ENCODE data around the gene ENO4. TPM values are rescaled to one million over a fixed set of nuclear protein-coding genes. Genes with fewer than 3 reads are reported as not detected.

ENO4 gene
- total RNA-seq, 1 experiment from 2014 or later: 0.22 TPM

GRCh38 chr10:116919164-116919563, 69.9 kb downstream of the ENO4 start (continued):
- TF ChIP-seq ZBTB33 (IDR thresholded peaks at IDR 0.05; ENCODE audit: extremely low read depth, insufficient replicate concordance, low read length) (no peak), EGR1 (IDR thresholded peaks at IDR 0.05; ENCODE audit: low read depth) (no peak), ATF3 (IDR thresholded peaks at IDR 0.05) (no peak), SRF (IDR thresholded peaks at IDR 0.05; ENCODE audit: low read depth) (no peak), SIN3A (IDR thresholded peaks at IDR 0.05; ENCODE audit: low read depth) (no peak), CBX3 (IDR thresholded peaks at IDR 0.05; ENCODE audit: low read depth) (no peak), FOSL1 (IDR thresholded peaks at IDR 0.05; ENCODE audit: low read depth) (no peak)

- ChIA-PET POLR2A (no interaction called here), CTCF (no interaction called here), RAD21 (ENCODE audit: low non-redundant PET in 1 of 2, low total read pairs in 2 of 2, uncharacterized antibody in 2 of 2, unreplicated experiment in 2 of 2) (no interaction called here)
- Histone ChIP-seq H3K9me3 (ENCODE audit: control insufficient read depth in 1 of 2, insufficient read depth in 1 of 2, low read depth in 1 of 2, low read length in 2 of 2) (no peaks in the 10 kb centered on the region), H3K9me2 (ENCODE audit: insufficient read depth) (no peaks in the 10 kb centered on the region), H3K4me3 (replicated peaks in 1 of 2; ENCODE audit: low read depth in 1 of 2, low read length in 2 of 2) (no peak overlapping the region), H3K4me2 (ENCODE audit: low read length) (no peak overlapping the region), H3K27me3 (ENCODE audit: insufficient read depth, low read length) (no peaks in the 10 kb centered on the region), H4K20me1 (ENCODE audit: insufficient read depth) (no peaks in the 10 kb centered on the region), H2AFZ (ENCODE audit: low read depth, low read length, poor library complexity, severe bottlenecking) (no peak overlapping the region), H3K4me1 (ENCODE audit: control insufficient read depth in 1 of 2, insufficient read depth in 2 of 2, low read length in 2 of 2) (no peaks in the 10 kb centered on the region), H3K27ac (ENCODE audit: low read depth, low read length) (no peak overlapping the region), H3K36me3 (ENCODE audit: control insufficient read depth in 1 of 2, insufficient read depth in 2 of 2, low read length in 2 of 2) (peaks cover 23 to 30% of the 10 kb centered on the region in 2 experiments; a peak in 3 of 4 replicates), H3K9ac (ENCODE audit: low read length) (no peak overlapping the region), H3K79me2 (ENCODE audit: insufficient read depth, low read length) (no peaks in the 10 kb centered on the region)
- ATAC-seq (no peak), DNase-seq (ENCODE audit: low read depth, low spot score) (no peak)
- intact Hi-C loops (cut with micrococcal nuclease): no loop called here
- no TSS peak for BruUV-seq (replicated peaks)
- TF ChIP-seq POLR2AphosphoS5 (IDR thresholded peaks at IDR 0.05; ENCODE audit: low read depth, low read length): no peak
- no peak for TF ChIP-seq YY1 (IDR thresholded peaks at IDR 0.05; ENCODE audit: extremely low read depth, insufficient replicate concordance, low read depth, low read length)
- TF ChIP-seq ZFX (IDR thresholded peaks at IDR 0.05): no peak
- no peak for TF ChIP-seq ELF1 (IDR thresholded peaks at IDR 0.05; ENCODE audit: borderline replicate concordance, low read depth)
- TF ChIP-seq CTCF (IDR thresholded peaks at IDR 0.05 in 2 of 3, conservative IDR thresholded peaks at IDR 0.05 in 1 of 3; ENCODE audit: borderline replicate concordance in 1 of 3, insufficient read depth in 1 of 3, low read depth in 2 of 3, low read length in 2 of 3): no peak
- TF ChIP-seq EGR1 (IDR thresholded peaks at IDR 0.05; ENCODE audit: low read depth): no peak
- no peak for TF ChIP-seq REST (IDR thresholded peaks at IDR 0.05; ENCODE audit: low read depth)
- TF ChIP-seq EZH2phosphoT487 (IDR thresholded peaks at IDR 0.05; ENCODE audit: borderline replicate concordance): no peak
- no peak for TF ChIP-seq MAX (IDR thresholded peaks at IDR 0.05)
- TF ChIP-seq EZH2 (IDR thresholded peaks at IDR 0.05): no peak
Measured at GRCh38 chr10:116919706-116920105, 70.4 kb downstream of the ENO4 start.

Measured in HCT116 (cell line).